Limb (tissue), 2 donors: Measurements from ENCODE around the gene CHKA.

Source experiments
- DNase-seq, 2 donors: peaks; one replicate each; pipeline ENCODE4 v3.0.0-alpha.2; 2016; ENCODE audit errors: extremely low spot score in 2 of 2

The CHKA gene

DNA sequence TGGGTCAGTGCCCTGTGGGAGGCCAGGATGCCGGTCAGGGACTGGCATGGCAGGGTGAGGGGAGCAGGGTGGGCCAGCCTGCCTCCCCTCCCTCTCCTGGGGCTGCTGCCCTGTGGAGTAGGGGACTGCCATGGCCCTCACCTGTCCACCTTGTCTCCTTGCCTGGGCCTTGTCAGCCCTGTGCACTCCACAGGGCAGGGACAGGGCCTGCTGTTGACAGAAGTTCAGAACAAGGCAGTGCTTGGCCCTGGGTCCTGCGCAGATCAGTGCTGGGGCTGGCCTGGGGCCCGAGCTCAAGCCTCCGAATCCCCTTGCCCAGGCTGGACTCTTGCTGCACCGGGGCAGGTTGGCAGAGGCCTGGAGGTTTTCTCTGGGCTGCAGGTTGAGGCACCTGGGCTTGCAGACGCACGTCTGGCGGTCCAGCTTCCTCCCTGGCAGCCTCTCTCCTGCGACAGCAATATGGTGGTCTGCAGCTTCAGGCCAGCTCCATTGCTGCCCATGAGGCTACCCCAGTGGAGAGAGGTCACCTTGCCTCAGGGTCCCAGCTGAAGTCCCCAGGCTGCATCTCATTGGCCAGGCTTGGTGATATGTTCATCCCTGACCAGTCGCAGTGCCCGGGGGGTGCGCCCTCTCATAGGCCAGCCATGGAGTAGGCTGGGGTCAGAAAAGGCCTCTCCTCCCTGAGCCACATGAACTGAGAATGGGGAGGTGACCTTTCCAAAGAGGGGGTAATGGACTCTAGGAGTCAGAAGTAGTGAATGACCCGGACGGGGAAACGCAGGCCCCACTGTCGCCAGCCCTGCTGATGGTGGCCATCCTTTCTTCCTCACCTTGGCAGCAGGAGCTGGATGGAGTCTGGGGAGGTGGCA lies 21.5 kb upstream of the CHKA start:
- no peak for DNase-seq

DNA sequence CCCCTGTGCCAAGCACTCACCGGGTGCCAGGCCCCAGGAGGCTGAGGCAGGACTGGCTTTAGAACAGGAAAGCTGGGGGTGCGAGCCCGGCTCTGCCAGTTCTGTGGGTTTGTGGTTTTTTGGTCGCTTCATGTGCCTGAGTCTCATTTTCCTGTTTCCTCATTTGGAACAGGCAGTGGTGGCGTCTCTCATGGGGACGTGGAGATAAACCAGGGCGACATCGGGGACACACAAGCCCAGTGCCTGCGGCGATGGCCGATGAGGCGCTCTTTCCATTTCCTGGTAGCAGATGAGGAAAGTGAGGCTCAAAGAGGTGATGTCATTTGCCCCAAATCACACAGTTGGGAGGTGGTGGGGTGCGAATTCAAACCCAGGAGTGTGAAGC lies 20.8 kb upstream of the CHKA start:
- DNase-seq: no peak

- no peak for DNase-seq
These were observed 20.2 kb upstream of the CHKA start for GRCh38 chr11:68141246-68142027.

- DNase-seq: no peak
These were observed 19.5 kb upstream of the CHKA start for GRCh38 chr11:68140496-68141245.

DNA sequence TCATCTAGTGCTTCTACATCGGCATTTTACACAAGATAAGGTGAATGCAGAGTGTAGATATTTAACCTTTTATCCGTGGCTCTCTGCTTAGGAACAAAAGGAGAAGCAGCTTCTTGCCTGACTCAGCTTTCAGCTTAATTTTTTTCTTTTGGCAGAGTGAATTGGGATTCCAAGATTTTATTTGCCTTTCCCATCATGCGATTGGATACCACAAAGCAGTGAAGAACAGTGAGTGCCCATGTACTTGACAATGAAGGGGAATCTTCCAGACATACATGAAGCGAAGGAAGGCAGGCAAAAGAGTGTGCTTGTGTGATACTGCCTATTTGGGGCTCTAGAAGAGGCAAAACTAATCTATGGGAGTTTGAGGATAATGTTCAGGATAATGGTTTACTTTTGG lies 17.0 kb upstream of the CHKA start:
- DNase-seq: no peak

DNA sequence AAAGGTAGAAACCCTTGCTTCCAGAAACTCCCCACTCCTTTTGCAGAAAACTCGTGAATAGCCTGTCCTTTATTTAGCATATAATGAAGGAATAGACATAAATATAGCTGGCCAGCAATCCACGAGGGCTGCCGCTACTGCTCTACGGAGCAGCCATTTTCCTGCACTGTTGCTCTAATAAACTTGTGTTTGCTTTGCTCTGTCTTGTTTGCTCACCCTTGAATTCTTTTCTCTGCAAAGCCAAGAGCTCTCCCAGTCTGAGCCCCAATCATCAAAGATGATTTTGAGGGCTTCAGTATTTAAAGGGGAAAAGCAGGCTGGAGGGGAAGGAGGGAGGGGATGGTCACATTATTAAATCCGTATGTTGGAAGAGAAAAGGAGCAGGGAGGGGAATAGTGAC lies 16.6 kb upstream of the CHKA start:
- DNase-seq: no peak

GRCh38 chr11:68136866-68137265 lies 15.7 kb upstream of the CHKA start:
- DNase-seq: no peak

DNA sequence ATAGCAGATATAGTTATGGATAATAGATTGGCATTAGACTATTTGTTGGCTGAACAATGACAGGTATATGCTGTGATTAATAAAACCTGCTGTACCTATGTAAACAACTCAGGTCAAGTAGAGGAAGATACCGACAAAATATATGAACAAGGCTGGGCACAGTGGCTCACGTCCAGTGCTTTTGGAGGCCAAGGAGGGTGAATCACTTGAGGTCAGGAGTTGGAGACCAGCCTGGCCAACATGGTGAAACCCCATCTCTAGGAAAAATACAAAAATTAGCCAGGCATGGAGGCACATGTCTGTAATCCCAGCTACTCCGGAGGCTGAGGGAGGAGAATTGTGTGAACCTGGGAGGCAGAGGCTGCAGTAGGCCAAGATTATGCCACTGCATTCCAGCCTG lies 14.0 kb upstream of the CHKA start:
- no peak for DNase-seq

DNA sequence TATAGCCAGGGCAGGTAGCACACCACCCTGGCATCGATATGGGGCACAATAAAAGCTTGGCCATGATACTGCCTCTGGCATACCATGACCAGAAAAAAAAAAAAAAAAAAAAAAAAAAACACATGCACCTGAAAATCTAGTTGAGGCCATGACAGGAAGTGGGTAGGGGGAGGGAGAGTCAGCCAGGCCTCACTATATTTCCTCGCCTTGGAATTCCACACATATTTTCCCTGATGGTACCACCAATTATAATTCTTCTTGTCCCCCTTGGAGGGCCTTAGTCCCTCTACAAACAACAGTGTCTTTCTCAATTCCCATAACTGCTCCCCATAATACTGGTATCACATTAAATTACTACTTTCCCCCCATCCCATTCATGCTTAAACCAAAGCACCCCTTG lies 12.6 kb upstream of the CHKA start:
- no peak for DNase-seq

- DNase-seq: no peak
These were observed 8.9 kb upstream of the CHKA start for GRCh38 chr11:68130121-68130520.

DNA sequence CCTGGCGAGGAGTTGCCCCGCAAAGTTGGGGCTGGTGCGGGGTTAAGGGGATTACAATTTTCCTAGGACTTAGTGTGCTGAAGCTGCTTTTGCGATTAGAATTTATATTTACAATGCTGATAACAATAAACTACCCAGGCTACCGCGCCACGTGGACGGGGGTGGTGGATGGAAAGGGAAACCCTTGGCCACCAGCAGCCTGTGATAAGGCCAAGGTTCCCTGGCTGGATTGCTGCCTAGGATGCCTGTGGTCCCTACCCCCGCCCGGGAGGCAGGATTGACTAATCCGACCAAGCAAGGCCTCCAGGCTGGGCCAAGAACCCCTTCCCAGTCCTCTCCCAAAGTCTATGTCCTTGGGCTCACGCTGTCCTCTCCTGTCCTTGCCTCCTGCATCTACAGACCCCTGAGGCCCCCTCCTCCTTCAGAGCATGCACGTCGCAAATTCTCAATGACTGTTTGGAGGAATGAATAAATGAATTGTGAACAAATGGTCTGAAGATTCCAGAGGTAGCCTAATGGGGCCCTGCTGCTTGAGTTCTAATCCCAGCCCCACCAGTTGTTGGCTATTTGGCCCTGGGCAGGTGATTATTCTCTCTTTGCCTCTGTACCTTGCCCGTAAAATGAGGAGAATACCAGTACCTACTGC lies 7.6 kb upstream of the CHKA start:
- no peak for DNase-seq

DNA sequence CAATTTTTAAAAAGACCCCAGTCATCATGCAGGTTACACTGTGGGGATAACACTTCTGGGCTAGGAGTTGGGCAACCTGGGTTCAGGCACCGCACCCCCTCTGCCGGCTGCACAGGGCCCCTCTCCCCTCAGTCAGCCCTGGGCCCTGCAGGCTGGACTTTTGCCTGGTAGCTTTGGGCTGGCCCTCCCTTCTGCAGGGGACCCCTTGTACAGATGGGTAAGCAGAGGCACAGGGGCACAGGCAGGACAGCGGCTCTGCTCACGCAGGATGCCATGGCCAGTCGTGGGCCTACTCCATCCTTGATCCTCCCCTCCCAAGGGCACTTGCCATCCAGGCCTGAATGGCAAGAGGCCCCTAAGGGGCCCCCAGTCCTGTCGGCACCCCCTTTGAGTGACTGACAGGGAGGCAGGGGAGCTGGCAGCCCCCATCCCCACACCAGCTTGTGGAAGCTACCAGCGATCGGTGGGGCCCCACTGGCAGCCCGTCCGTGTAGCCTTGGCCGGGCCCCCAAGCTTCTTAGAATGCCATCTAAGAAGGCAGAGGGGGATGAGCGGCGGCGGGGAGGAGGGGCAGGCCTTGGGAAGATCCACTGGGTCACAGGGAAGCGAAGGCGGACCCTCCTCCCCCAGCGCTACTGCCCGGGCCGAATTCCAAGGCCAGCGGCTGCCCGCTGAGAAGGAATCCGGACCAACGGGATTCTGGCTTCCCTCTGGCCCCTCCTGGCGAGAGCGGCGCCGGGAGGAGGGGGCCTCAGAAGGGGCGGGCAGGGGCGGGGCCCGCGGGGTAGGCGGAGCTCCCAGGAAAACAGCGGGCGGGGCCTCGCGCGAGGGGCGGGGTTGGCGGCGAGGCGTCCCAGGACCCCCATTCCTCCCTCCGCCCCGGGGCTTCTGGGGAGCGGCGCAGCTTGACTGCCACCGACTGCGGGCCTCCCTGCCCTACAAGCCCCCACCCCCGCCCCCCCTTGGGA lies 6.8 kb upstream of the CHKA start:
- peak; percentile 74 to 90 for DNase-seq

DNA sequence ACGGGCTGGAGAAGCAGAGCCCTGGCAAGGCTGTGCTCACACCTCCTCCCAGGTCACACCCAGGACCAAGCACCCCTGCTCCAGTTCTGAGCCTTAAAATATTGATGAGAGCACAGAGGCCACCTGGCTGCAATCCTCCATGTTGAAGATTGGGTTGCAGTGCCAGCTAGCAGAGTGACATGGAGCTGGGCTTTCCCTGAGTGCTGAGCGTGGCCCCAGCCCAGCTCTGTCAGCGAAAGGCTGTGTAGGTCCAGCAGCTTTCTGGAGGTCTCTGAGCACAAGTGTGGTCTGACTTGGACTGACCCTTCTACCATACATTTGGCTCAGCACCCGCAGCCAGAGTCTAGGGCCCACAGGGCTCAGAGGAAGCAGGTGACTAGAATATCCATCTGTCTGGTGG lies 4.0 kb upstream of the CHKA start:
- no peak for DNase-seq

DNA sequence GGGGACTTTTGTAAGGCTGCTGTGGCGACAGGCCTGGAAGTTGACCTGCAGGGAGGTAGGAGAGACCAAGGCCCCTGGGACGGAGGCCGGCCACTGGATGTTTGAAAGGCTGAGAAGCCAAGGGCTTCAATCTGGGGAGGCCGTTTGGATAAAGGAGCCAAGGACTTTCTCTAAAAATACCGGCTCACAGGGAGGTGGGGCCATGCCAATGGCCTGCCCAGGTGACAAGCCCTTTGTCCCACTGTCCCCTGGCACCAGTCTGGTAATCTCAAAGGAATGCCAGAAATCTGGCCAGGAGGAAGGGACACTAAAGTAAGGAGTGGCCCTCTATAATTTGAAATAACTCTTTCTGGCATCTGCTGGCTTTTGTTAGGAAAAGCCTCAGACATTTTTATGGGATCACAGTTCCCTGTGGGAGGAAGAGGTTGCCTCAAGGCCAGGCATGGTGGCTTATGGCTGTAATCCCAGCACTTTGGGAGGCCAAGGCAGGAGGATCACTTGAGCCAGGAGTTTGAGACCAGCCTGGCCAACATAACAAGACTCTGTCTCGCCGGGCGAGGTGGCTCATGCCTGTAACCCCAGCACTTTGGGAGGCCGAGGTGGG lies 1.9 kb upstream of the CHKA start:
- no peak for DNase-seq

GRCh38 chr11:68120273-68121066 lies 718 bp downstream of the CHKA start:
- peak in 1 of 2 donors; percentile 81 for DNase-seq

GRCh38 chr11:68118706-68119448 lies 2.3 kb downstream of the CHKA start:
- no peak for DNase-seq

DNA sequence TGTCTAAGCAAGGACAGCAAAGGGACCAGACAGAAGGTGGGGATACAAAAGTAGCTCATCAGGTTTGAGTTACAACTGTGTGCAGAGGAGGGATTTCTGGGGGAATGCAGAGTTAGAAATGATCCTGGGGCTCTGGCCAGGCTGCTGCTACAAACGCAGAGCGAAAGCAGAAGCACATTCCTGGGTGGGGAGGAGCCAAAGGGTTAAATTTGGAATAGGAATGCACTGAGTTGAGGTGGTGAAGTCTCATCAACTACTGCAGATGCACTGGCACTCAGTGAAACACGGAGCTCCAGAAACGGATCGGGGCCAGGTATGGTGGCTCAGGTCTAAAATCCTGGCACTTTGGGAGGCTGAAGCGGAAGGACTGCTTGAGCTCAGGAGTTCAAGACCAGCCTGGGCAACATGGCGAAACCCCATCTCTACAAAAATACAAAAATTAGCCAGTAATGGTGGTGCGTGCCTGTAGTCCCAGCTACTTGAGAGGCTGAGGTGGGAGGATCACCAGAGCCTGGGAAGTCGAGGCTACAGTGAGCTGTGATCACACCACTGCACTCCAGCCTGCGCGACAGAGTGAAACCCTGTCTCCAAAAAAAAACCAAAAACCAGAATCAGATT lies 3.2 kb downstream of the CHKA start:
- DNase-seq: no peak

DNA sequence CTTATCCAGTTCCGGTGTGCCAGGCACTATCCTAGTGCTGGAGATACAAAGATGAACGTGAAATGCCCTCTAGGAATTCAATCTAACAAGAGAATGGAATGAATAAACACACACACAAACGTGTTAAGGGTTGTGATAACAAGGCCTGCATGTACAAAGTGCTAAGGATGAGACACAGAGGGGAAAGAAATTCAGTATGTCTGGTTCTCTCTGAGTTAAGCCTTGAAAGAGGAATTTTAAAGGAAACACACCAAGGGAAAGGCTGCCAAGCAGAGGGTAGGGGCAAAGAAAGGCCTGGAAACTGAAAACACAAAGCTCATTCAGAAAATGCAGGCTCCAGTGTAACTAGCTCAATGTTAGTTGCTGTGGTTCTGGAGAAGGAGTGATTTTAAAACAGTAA lies 4.2 kb downstream of the CHKA start:
- no peak for DNase-seq
